ENCODE data around the gene TPSAB1. TPM values are rescaled to one million over a fixed set of nuclear protein-coding genes. Genes with fewer than 3 reads are reported as not detected.

The TPSAB1 gene
- total RNA-seq, 2 experiments from 2014 or later, result not detected

DNA sequence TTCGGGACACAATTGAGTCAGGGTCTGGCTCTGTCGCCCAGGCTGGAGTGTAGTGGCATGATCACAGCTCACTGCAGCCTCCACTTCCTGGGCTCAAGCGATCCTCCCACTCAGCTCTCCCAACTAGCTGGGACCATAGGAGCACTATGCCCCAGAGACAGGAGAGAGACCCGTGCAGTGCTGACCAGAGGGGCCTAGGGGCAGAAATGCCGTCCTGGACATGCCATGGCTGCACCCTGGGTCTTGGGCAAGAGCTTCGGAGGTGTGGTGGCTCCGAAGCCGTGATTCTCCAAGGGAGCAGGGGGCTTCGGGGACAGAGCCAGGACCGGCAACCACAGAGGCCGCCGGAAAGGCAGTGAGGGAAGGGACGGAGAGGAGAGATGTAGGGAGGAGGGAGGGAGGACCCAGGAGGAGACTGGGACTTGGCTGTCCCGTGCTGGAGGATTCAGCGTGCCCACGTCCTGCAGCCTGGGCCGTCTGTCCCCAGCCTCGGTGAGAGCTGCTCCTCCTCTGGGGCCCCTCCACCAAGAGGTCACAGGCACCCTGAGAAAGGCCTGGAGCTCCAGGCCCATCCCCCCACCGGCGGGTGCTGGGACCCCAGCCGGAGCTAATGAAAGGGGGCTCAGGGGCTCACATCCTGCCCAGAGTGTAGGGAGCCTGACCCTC, 37.2 kb downstream of the TPSAB1 start:
- CTCF ChIA-PET (ENCODE audit: unreplicated experiment), result no interaction called here
- Histone ChIP-seq H3K79me2 (ENCODE audit: insufficient read depth, low read depth, low read length) (no peaks in the 10 kb centered on the region), H3K4me1 (ENCODE audit: insufficient read depth, low read length, poor library complexity, severe bottlenecking) (no peaks in the 10 kb centered on the region), H3K9me2 (ENCODE audit: insufficient read depth, low read length) (no peaks in the 10 kb centered on the region), H3K27ac (ENCODE audit: low read depth, low read length, poor library complexity, severe bottlenecking) (no peak overlapping the region), H3K4me3 (ENCODE audit: low read depth, low read length, poor library complexity, severe bottlenecking) (no peak overlapping the region), H2AFZ (ENCODE audit: low read length) (no peak overlapping the region), H3K4me2 (ENCODE audit: low read length) (no peak overlapping the region), H3K36me3 (ENCODE audit: insufficient read depth, low read length) (no peaks in the 10 kb centered on the region), H3K9me3 (ENCODE audit: low read length) (no peaks in the 10 kb centered on the region), H4K20me1 (ENCODE audit: insufficient read depth, low read length) (no peaks in the 10 kb centered on the region)
- intact Hi-C loops (cut with micrococcal nuclease; ENCODE audit: unreplicated experiment), result no loop called here
- DNase-seq (ENCODE audit: low spot score), result no peak
- TF ChIP-seq, protein P1, sequence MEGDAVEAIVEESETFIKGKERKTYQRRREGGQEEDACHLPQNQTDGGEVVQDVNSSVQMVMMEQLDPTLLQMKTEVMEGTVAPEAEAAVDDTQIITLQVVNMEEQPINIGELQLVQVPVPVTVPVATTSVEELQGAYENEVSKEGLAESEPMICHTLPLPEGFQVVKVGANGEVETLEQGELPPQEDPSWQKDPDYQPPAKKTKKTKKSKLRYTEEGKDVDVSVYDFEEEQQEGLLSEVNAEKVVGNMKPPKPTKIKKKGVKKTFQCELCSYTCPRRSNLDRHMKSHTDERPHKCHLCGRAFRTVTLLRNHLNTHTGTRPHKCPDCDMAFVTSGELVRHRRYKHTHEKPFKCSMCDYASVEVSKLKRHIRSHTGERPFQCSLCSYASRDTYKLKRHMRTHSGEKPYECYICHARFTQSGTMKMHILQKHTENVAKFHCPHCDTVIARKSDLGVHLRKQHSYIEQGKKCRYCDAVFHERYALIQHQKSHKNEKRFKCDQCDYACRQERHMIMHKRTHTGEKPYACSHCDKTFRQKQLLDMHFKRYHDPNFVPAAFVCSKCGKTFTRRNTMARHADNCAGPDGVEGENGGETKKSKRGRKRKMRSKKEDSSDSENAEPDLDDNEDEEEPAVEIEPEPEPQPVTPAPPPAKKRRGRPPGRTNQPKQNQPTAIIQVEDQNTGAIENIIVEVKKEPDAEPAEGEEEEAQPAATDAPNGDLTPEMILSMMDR (conservative IDR thresholded peaks at IDR 0.05; ENCODE audit: low read length), result no peak
- TF ChIP-seq EZH2phosphoT487 (IDR thresholded peaks at IDR 0.05; ENCODE audit: borderline replicate concordance, low read depth, low read length), result no peak
- POLR2A ChIA-PET, result no interaction called here
- BruUV-seq (replicated peaks), result no TSS peak

DNA sequence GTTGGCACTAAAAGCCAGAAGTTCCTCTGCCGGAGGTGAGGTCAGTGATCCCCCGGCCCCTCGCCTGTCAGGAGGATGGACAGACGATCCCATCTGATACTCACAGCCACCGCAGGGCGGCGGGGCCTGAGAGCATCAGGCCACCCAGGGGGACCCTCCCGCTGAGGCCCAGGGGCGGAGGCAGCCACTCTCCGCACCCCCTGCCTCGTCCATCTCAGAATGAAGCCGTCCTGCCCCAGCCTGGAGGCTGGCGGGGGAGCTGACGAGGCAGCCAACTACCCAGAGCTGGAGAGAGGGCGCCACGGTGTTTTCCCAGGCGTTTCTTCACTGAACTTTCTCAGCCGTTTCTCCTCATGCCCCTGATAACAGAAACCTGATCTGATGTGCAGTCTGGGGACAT, 38.0 kb downstream of the TPSAB1 start:
- Histone ChIP-seq H3K9me3 (ENCODE audit: low read length) (no peaks in the 10 kb centered on the region), H3K36me3 (ENCODE audit: insufficient read depth, low read length) (no peaks in the 10 kb centered on the region), H3K79me2 (ENCODE audit: insufficient read depth, low read depth, low read length) (no peaks in the 10 kb centered on the region), H3K4me1 (ENCODE audit: insufficient read depth, low read length, poor library complexity, severe bottlenecking) (no peaks in the 10 kb centered on the region), H3K9me2 (ENCODE audit: insufficient read depth, low read length) (no peaks in the 10 kb centered on the region), H3K27ac (ENCODE audit: low read depth, low read length, poor library complexity, severe bottlenecking) (no peak overlapping the region), H2AFZ (ENCODE audit: low read length) (no peak overlapping the region), H3K4me2 (ENCODE audit: low read length) (no peak overlapping the region), H4K20me1 (ENCODE audit: insufficient read depth, low read length) (no peaks in the 10 kb centered on the region), H3K4me3 (ENCODE audit: low read depth, low read length, poor library complexity, severe bottlenecking) (no peak overlapping the region)
- ChIA-PET CTCF (ENCODE audit: unreplicated experiment) (no interaction called here), POLR2A (no interaction called here)
- DNase-seq (ENCODE audit: low spot score), result no peak
- TF ChIP-seq, protein P1 (conservative IDR thresholded peaks at IDR 0.05; ENCODE audit: low read length), result no peak
- TF ChIP-seq EZH2phosphoT487 (IDR thresholded peaks at IDR 0.05; ENCODE audit: borderline replicate concordance, low read depth, low read length), result no peak
- BruUV-seq (replicated peaks), result no TSS peak
- intact Hi-C loops (cut with micrococcal nuclease; ENCODE audit: unreplicated experiment), result no loop called here

DNA sequence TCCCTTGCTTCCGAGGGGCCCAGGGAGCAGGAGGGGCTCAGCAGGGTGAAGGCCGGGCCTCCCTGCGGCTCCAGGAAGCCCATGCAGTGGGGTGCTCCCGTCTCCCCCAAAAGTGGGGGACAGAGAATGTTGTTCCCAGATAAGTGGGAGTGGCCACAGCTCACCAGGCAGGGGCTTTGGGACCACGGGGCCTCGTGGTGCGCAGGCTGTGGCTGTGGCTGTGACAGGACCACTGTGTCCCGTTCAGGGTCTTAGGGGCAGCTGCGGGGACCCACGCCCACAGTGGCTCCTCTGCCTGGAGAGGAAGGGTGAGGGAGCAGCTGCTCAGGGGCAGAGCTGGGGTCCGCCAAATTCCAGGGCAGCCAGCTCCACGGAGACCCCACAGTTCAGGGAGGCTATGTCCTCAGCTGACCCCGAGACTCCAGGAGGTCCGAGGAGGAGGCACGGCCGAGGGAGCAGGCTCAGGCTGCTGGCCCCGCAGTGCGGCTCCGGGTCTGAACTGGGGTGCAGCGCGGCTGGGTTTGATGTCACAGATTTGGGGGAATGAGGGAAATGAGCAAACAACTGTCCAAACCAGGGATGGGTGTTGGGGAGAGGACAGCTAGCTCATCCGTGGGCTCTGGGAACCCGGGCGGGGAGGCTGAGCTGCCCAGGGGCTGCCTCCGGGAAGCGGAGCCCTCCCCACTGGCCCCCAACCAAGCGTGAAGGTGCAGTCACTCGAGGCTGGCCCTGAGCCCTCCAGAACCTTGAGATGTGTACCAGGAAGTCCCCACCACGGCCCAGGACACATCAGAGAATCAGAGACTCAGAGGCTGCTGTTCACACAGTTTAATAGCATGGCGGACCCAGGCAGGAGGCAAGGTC, 38.8 kb downstream of the TPSAB1 start:
- Histone ChIP-seq H3K9me3 (ENCODE audit: low read length) (no peaks in the 10 kb centered on the region), H2AFZ (ENCODE audit: low read length) (no peak overlapping the region), H3K79me2 (ENCODE audit: insufficient read depth, low read depth, low read length) (no peaks in the 10 kb centered on the region), H3K4me2 (ENCODE audit: low read length) (no peak overlapping the region), H3K27ac (ENCODE audit: low read depth, low read length, poor library complexity, severe bottlenecking) (no peak overlapping the region), H3K9me2 (ENCODE audit: insufficient read depth, low read length) (no peaks in the 10 kb centered on the region), H4K20me1 (ENCODE audit: insufficient read depth, low read length) (no peaks in the 10 kb centered on the region), H3K36me3 (ENCODE audit: insufficient read depth, low read length) (no peaks in the 10 kb centered on the region), H3K4me3 (ENCODE audit: low read depth, low read length, poor library complexity, severe bottlenecking) (no peak overlapping the region), H3K4me1 (ENCODE audit: insufficient read depth, low read length, poor library complexity, severe bottlenecking) (no peaks in the 10 kb centered on the region)
- ChIA-PET CTCF (ENCODE audit: unreplicated experiment) (no interaction called here), POLR2A (no interaction called here)
- no peak for DNase-seq (ENCODE audit: low spot score)
- TF ChIP-seq, protein P1 (conservative IDR thresholded peaks at IDR 0.05; ENCODE audit: low read length), result no peak
- TF ChIP-seq EZH2phosphoT487 (IDR thresholded peaks at IDR 0.05; ENCODE audit: borderline replicate concordance, low read depth, low read length), result no peak
- intact Hi-C loops (cut with micrococcal nuclease; ENCODE audit: unreplicated experiment), result no loop called here
- BruUV-seq (replicated peaks), result no TSS peak

Data from OCI-LY7 (cell line).